Osteoblast (primary cell): ENCODE results near the gene CBX1. TPM values are rescaled to one million over a fixed set of nuclear protein-coding genes. Genes with fewer than 3 reads are reported as not detected.
"Not testable (repeated sequence)": the region's sequence is repeated elsewhere in the genome, so short reads cannot be mapped to it uniquely, and the experiment has no call there.

Experiments used
- DNase-seq: peaks from one replicate; pipeline ENCODE4 v3.0.0; 2011; ENCODE audit warnings: low spot score, mixed read lengths; ENCODE audit not compliant: insufficient read length; ENCODE audit errors: missing footprints
- H2AFZ ChIP-seq: 2 replicates; pipeline ENCODE4 v1.6.0; 2011; ENCODE audit warnings: mild to moderate bottlenecking, low read length
- H3K27ac ChIP-seq: 2 replicates; pipeline ENCODE4 v1.5.1; 2011; ENCODE audit warnings: mild to moderate bottlenecking, low read depth, low read length, moderate library complexity
- H3K27me3 ChIP-seq: 2 replicates; pipeline ENCODE4 v1.6.0; 2012; ENCODE audit warnings: mild to moderate bottlenecking, control low read depth, inconsistent platforms, low read length, moderate library complexity; ENCODE audit not compliant: insufficient read depth
- H3K36me3 ChIP-seq: 2 replicates; pipeline ENCODE4 v1.5.1; 2011; ENCODE audit warnings: mild to moderate bottlenecking, low read length, control low read depth, moderate library complexity; ENCODE audit not compliant: insufficient read depth
- H3K4me1 ChIP-seq: 2 replicates; pipeline ENCODE4 v1.5.1; 2011; ENCODE audit warnings: mild to moderate bottlenecking, low read length, control low read depth, moderate library complexity; ENCODE audit not compliant: insufficient read depth
- H3K4me2 ChIP-seq: 2 replicates; pipeline ENCODE4 v1.6.0; 2011; ENCODE audit warnings: mild to moderate bottlenecking, low read length; ENCODE audit not compliant: insufficient read depth
- H3K4me3 ChIP-seq: fragments of 200-600 bp; sonication (generic); 3 replicates; pipeline ENCODE4 v1.5.1; 2012; ENCODE audit warnings: mild to moderate bottlenecking, low read length, inconsistent platforms; ENCODE audit not compliant: insufficient read depth
- H3K79me2 ChIP-seq: 2 replicates; pipeline ENCODE4 v1.6.0; 2012; ENCODE audit warnings: mild to moderate bottlenecking, low read length, control low read depth, inconsistent platforms; ENCODE audit not compliant: insufficient read depth
- H3K9me3 ChIP-seq: 2 replicates; pipeline ENCODE4 v1.5.1; 2011; ENCODE audit warnings: low read depth, low read length, control low read depth
- H4K20me1 ChIP-seq: 2 replicates; pipeline ENCODE4 v1.6.0; 2012; ENCODE audit warnings: mild to moderate bottlenecking, low read length, control low read depth; ENCODE audit not compliant: insufficient read depth
- total RNA-seq: library from RNA; depleted of rRNA; stranded (reverse); fragments of >200 nt; gene quantifications from 2 replicates; pipeline ENCODE4 v1.2.3, GENCODE V29; 2012
- TF ChIP-seq, protein P1 (sequence below): IDR thresholded peaks from 2 replicates; pipeline ENCODE4 v1.5.1; 2011; ENCODE audit warnings: mild to moderate bottlenecking, low read depth, low read length, moderate library complexity; ENCODE audit errors: extremely low read depth

CBX1 gene
- total RNA-seq, 1 donor, result 30.0 TPM

- H3K4me2 ChIP-seq, result no peak overlapping the region
- TF ChIP-seq, protein P1, sequence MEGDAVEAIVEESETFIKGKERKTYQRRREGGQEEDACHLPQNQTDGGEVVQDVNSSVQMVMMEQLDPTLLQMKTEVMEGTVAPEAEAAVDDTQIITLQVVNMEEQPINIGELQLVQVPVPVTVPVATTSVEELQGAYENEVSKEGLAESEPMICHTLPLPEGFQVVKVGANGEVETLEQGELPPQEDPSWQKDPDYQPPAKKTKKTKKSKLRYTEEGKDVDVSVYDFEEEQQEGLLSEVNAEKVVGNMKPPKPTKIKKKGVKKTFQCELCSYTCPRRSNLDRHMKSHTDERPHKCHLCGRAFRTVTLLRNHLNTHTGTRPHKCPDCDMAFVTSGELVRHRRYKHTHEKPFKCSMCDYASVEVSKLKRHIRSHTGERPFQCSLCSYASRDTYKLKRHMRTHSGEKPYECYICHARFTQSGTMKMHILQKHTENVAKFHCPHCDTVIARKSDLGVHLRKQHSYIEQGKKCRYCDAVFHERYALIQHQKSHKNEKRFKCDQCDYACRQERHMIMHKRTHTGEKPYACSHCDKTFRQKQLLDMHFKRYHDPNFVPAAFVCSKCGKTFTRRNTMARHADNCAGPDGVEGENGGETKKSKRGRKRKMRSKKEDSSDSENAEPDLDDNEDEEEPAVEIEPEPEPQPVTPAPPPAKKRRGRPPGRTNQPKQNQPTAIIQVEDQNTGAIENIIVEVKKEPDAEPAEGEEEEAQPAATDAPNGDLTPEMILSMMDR, result peak; percentile 82
- peak overlapping the region; percentile 57 for H3K27ac ChIP-seq
- no peaks in the 10 kb centered on the region for H3K27me3 ChIP-seq
- peaks cover 20% of the 10 kb centered on the region for H3K4me1 ChIP-seq
- H2AFZ ChIP-seq, result no peak overlapping the region
- no peak overlapping the region for H3K4me3 ChIP-seq
- peak; percentile 77 for DNase-seq
- peaks cover 46% of the 10 kb centered on the region for H3K36me3 ChIP-seq
- H4K20me1 ChIP-seq, result no peaks in the 10 kb centered on the region
- H3K79me2 ChIP-seq, result peaks cover 33% of the 10 kb centered on the region
- H3K9me3 ChIP-seq, result no peaks in the 10 kb centered on the region
Observed at GRCh38 chr17:48074322-48075081, 26.8 kb downstream of the CBX1 start.

GRCh38 chr17:48073566-48074094 is 27.6 kb downstream of the CBX1 start:
- not testable (repeated sequence) for H3K27me3 ChIP-seq, H4K20me1 ChIP-seq, H2AFZ ChIP-seq, H3K9me3 ChIP-seq, DNase-seq, H3K4me3 ChIP-seq, H3K4me2 ChIP-seq
- Histone ChIP-seq H3K4me1 (peaks cover 28% of the 10 kb centered on the region), H3K27ac (peak overlapping the region; percentile 46), H3K79me2 (peaks cover 25% of the 10 kb centered on the region), H3K36me3 (peaks cover 47% of the 10 kb centered on the region)

- peaks cover 19% of the 10 kb centered on the region for H3K79me2 ChIP-seq
- not testable (repeated sequence) for H2AFZ ChIP-seq, H3K27me3 ChIP-seq, H3K4me3 ChIP-seq, H3K4me2 ChIP-seq, DNase-seq, H3K9me3 ChIP-seq, H4K20me1 ChIP-seq
- peaks cover 35% of the 10 kb centered on the region for H3K4me1 ChIP-seq
- peak overlapping the region; percentile 46 for H3K27ac ChIP-seq
- H3K36me3 ChIP-seq, result peaks cover 48% of the 10 kb centered on the region
Observed at GRCh38 chr17:48072811-48073210, 28.5 kb downstream of the CBX1 start.

GRCh38 chr17:48071654-48072053 is 29.6 kb downstream of the CBX1 start:
- no peak for DNase-seq
- Histone ChIP-seq H3K79me2 (peaks cover 10% of the 10 kb centered on the region), H3K36me3 (peaks cover 54% of the 10 kb centered on the region)

More at GRCh38 chr17:48071654-48072053, 29.6 kb downstream of the CBX1 start:
- Histone ChIP-seq H3K4me1 (peaks cover 36% of the 10 kb centered on the region), H3K27ac (no peak overlapping the region), H3K4me2 (no peak overlapping the region), H3K27me3 (no peaks in the 10 kb centered on the region), H3K4me3 (no peak overlapping the region), H2AFZ (no peak overlapping the region), H3K9me3 (no peaks in the 10 kb centered on the region), H4K20me1 (no peaks in the 10 kb centered on the region)
- TF ChIP-seq, protein P1, result no peak
